Thoracic aorta (tissue), 2 donors: ENCODE measurements around the gene CNPY3. TPM values are rescaled to one million over a fixed set of nuclear protein-coding genes. Genes with fewer than 3 reads are reported as not detected.
A peak's percentile ranks its signal among the peaks of the same experiment; 100 is the strongest.
"Not testable (repeated sequence)": the region's sequence is repeated elsewhere in the genome, so short reads cannot be mapped to it uniquely, and the experiment has no call there.

Source experiments
- ATAC-seq: fragments of 150-250 bp; one replicate; pipeline ENCODE4 v1.8.0; 2017; ENCODE audit warnings: low read depth; ENCODE audit not compliant: insufficient number of reproducible peaks, low FRiP score
- DNase-seq: peaks from one replicate; pipeline ENCODE4 v3.0.0-alpha.2; 2020; ENCODE audit warnings: low spot score
- H3K27ac ChIP-seq, 2 donors: fragments of 200-600 bp; sonication (generic); 1 replicate in 1 of 2; 2 replicates in 1 of 2; pipeline ENCODE4 v1.5.1; 2016; ENCODE audit warnings: mild to moderate bottlenecking in 2 of 2, moderate library complexity in 2 of 2
- H3K27me3 ChIP-seq: fragments of 200-600 bp; sonication (generic); replicated peaks from 2 replicates; pipeline ENCODE4 v1.6.0; 2016; ENCODE audit warnings: mild to moderate bottlenecking; ENCODE audit not compliant: insufficient read depth
- H3K36me3 ChIP-seq: fragments of 200-600 bp; sonication (generic); one replicate; pipeline ENCODE4 v1.5.1; 2016
- H3K4me1 ChIP-seq, 2 donors: fragments of 200-600 bp; sonication (generic); 1 replicate in 1 of 2; 2 replicates in 1 of 2; pipeline versions ENCODE4 v1.5.1 to v1.6.0; 2016; ENCODE audit warnings: low read depth in 2 of 2, mild to moderate bottlenecking in 1 of 2; ENCODE audit not compliant: control insufficient read depth in 1 of 2
- H3K4me3 ChIP-seq: fragments of 200-600 bp; sonication (generic); 2 replicates; pipeline ENCODE4 v1.5.1; 2016; ENCODE audit warnings: mild to moderate bottlenecking
- H3K9me3 ChIP-seq: fragments of 200-600 bp; sonication (generic); 2 replicates; pipeline ENCODE4 v1.5.1; 2016
- total RNA-seq, 2 donors: library from RNA; depleted of rRNA; stranded (reverse); fragments of >200 nt; gene quantifications; one replicate each; pipeline versions ENCODE4 v1.1.0 to v1.2.3, GENCODE V29; 2016
- TF ChIP-seq, protein P1 (sequence below): fragments of 200-600 bp; sonication (generic); IDR thresholded peaks from one replicate; pipeline ENCODE4 v1.5.1; 2019; ENCODE audit warnings: antibody characterized with exemption

Gene CNPY3
- total RNA-seq, 2 donors from 2014 or later, result 33.7 to 40.3 TPM

DNA sequence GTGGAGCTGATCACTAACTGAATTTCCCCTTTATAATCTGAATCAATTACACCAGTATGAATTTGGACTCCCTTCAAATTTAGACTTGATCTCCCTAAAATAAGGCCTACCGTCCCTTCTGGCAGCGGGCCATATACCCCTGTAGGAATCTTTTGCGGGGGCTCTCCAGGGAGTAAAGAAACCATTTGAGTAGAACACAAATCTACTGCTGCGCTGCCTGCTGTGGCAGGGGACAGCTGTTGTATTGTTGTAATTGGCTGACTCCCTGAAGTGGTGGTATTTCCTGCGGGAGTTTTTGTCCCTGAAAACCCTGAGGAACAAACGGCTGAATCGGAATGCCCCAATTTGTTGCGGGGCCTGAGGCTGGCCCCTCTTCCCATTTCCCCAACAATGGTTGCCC is 29.4 kb upstream of the CNPY3 start:
- H3K4me3 ChIP-seq, result no peak overlapping the region
- no peak for ATAC-seq
- no peaks in the 10 kb centered on the region for H3K9me3 ChIP-seq
- DNase-seq, result no peak
- no peaks in the 10 kb centered on the region for H3K36me3 ChIP-seq
- no peaks in the 10 kb centered on the region for H3K27me3 ChIP-seq
- TF ChIP-seq, protein P1, sequence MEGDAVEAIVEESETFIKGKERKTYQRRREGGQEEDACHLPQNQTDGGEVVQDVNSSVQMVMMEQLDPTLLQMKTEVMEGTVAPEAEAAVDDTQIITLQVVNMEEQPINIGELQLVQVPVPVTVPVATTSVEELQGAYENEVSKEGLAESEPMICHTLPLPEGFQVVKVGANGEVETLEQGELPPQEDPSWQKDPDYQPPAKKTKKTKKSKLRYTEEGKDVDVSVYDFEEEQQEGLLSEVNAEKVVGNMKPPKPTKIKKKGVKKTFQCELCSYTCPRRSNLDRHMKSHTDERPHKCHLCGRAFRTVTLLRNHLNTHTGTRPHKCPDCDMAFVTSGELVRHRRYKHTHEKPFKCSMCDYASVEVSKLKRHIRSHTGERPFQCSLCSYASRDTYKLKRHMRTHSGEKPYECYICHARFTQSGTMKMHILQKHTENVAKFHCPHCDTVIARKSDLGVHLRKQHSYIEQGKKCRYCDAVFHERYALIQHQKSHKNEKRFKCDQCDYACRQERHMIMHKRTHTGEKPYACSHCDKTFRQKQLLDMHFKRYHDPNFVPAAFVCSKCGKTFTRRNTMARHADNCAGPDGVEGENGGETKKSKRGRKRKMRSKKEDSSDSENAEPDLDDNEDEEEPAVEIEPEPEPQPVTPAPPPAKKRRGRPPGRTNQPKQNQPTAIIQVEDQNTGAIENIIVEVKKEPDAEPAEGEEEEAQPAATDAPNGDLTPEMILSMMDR, result no peak
- peaks cover 11 to 31% of the 10 kb centered on the region in 2 donors for H3K4me1 ChIP-seq
- peak overlapping the region in 1 of 2 donors; percentile 39 for H3K27ac ChIP-seq

DNA sequence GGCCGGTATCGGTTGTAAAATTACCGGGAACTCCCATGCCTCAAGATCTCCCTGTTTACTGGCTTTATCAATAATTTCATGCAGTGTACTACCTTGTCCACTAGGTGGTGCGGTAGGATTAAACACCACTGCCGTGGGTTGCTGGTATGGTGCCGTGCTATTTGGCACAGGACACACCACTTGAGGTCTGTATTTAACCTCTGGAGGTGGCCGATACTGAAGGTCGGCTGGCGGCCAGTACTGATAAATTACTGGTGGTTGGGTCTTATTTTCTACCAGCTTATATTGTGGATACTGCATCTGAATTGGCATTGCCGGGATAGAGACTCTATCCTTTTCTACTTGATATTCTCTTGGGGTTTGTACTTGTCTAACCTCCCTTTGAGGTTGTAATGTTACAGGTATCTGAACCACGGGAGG is 27.7 kb upstream of the CNPY3 start:
- Histone ChIP-seq H3K36me3 (no peaks in the 10 kb centered on the region), H3K27me3 (no peaks in the 10 kb centered on the region), H3K9me3 (no peaks in the 10 kb centered on the region), H3K4me3 (no peak overlapping the region), H3K27ac (no peak overlapping the region), H3K4me1 (peaks cover 11 to 31% of the 10 kb centered on the region in 2 donors)
- TF ChIP-seq, protein P1, result peak; percentile 89
- DNase-seq (peak; percentile 57), ATAC-seq (peak; percentile 65)

DNA sequence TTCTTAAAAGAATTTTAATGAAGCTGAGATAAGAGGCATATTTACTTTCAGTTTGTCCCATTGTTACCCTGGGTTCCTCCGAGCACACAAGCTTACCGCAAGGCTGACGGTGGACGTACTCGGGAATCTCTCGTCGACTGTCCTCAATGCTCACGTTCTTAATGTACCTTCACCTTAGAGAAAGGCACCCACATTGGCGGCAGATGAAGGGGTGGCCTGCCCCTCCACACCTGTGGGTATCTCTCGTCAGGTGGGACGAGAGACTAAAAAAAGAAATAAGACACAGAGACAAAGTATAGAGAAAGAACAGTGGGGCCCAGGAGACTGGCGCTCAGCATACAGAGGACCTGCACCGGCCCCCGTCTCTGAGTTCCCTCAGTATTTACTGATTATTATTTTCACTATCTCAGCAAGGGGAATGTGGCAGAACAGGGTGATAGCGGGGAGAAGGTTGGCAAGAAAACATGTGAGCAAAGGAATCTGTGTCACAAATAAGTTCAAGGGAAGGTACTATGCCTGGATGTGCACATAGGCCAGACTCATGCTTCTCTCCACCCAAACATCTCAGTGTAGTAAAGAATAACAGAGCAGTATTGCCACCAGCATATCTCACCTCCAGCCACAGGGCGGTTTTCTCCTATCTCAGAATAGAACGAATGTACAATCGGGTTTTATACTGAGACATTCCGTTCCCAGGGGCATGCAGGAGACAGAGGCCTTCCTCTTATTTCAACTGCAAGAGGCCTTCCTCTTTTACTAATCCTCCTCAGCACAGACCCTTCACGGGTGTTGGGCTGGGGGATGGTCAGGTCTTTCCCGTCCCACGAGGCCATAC is 26.6 kb upstream of the CNPY3 start:
- not testable (repeated sequence) for H3K36me3 ChIP-seq, H3K4me3 ChIP-seq, DNase-seq, H3K27ac ChIP-seq, H3K9me3 ChIP-seq, ATAC-seq, H3K27me3 ChIP-seq
- peaks cover 11 to 31% of the 10 kb centered on the region in 2 donors for H3K4me1 ChIP-seq

DNA sequence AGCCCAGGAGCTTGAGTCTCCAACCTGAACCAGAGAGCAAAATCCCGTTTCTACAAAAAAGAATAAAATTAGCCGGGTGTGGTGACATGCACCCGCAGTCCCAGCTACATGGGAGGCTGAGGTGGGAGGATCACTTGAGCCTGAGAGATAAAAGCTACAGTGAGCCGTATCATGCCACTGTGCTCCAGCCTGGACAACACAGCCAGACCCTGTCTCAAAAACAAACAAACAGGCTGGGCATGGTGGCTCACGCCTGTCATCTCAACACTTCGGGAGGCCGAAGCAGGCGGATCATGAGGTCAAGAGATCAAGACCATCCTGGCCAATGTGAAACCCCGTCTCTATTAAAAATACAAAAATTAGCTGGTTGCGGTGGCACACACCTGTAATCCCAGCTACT is 24.8 kb upstream of the CNPY3 start:
- H3K4me3 ChIP-seq, result no peak overlapping the region
- TF ChIP-seq, protein P1, result no peak
- no peaks in the 10 kb centered on the region for H3K36me3 ChIP-seq
- H3K27ac ChIP-seq, result no peak overlapping the region
- DNase-seq (no peak), ATAC-seq (no peak)
- H3K27me3 ChIP-seq, result no peaks in the 10 kb centered on the region
- H3K9me3 ChIP-seq, result no peaks in the 10 kb centered on the region
- peaks cover 6 to 23% of the 10 kb centered on the region in 2 donors for H3K4me1 ChIP-seq

DNA sequence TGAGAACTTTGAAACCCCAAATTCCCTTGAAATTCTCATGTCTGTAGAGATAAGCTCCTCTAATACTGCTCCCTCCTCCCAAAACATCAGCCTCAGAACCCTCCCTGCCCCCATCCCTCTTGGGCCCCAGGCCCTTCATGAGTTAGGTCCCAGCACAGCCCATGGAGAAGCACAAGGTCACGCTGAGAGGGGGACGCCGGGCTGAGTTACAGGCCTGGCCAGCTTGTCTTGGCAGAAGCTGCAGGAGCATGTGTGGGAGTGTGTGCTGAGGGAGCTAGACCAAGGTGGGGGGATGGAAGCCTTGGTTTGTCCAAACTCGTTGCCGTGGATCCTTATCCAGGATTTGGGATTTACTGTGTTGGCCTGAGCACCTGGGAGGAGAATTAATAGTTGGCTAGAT is 21.9 kb upstream of the CNPY3 start:
- Histone ChIP-seq H3K4me1 (peaks cover 0 to 9% of the 10 kb centered on the region in 2 donors), H3K27me3 (no peaks in the 10 kb centered on the region), H3K27ac (no peak overlapping the region), H3K9me3 (no peaks in the 10 kb centered on the region), H3K36me3 (no peaks in the 10 kb centered on the region), H3K4me3 (no peak overlapping the region)
- no peak for ATAC-seq
- DNase-seq, result no peak
- TF ChIP-seq, protein P1, result no peak
